Left ventricle myocardium inferior (tissue), 1 donor: Measurements from ENCODE around the gene GSE1. TPM values are rescaled to one million over a fixed set of nuclear protein-coding genes. Genes with fewer than 3 reads are reported as not detected.

Source experiments
- DNase-seq: peaks from one replicate; pipeline ENCODE4 v3.0.0-alpha.2; 2020
- H3K27ac ChIP-seq: fragments of 200-600 bp; replicated peaks from 2 replicates; pipeline ENCODE4 v1.8.0; 2021
- H3K27me3 ChIP-seq: fragments of 200-600 bp; 2 replicates; pipeline ENCODE4 v1.8.0; 2021; ENCODE audit warnings: low read depth
- H3K36me3 ChIP-seq: fragments of 200-600 bp; 2 replicates; pipeline ENCODE4 v1.8.0; 2021
- H3K4me1 ChIP-seq: fragments of 200-600 bp; 2 replicates; pipeline ENCODE4 v1.8.0; 2021
- H3K4me3 ChIP-seq: fragments of 200-600 bp; 2 replicates; pipeline ENCODE4 v1.8.0; 2021; ENCODE audit warnings: mild to moderate bottlenecking, moderate library complexity
- H3K9me3 ChIP-seq: fragments of 200-600 bp; replicated peaks from 2 replicates; pipeline ENCODE4 v1.8.0; 2021
- intact Hi-C: fragments of 100-400 bp; cut with micrococcal nuclease; formaldehyde crosslinking; loops from one replicate; pipeline ENCODE4 v1.11.0; 2022
- total RNA-seq: library from RNA; stranded (reverse); fragmentation: NEBNext Ultra II Directional; extraction: Animal tissue kit (Norgen Biotek cat#: 25700); gene quantifications from one replicate; pipeline ENCODE4 v1.2.1, GENCODE V29; 2021
- TF ChIP-seq, protein P1 (sequence below): fragments of 200-600 bp; IDR thresholded peaks from 2 replicates; pipeline ENCODE4 v1.8.0; 2021; ENCODE audit warnings: antibody characterized with exemption, mild to moderate bottlenecking, borderline replicate concordance
- donor health status: DM: no; HTN: yes; CAD: no; lungs with severe emphysema.

GSE1 gene
- total RNA-seq, 1 donor from 2014 or later, result 34.2 TPM

DNA sequence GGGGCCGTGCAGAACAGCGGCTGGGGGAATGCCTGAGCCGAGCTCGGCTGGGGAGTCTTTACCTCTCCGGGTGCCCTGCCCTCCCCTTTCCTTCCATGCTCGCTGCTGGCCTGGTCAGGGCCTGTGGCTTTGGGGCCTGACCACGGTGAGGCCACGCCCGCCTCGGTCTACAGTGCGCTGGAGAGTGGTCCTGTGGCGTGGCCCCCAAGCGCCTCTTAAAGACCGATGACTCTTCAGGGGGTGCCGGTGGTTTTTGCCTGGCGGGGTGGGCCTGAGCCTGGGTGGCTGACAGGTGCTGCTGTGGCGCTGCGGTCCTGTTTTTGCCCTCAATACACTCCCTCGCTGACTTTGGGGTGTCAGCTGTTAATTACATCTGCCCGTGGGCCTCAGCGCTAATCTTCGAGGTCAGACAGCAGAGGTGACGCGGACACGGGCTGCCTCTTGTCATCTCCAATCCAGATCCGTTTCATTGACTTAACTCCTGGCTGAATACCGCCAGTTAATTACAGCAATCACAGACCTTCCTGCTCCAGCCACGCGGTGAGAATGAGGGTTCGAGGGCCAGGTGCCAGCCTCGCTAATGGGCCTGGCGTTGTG lies 29.7 kb downstream of the GSE1 start:
- no peak overlapping the region for H3K4me3 ChIP-seq
- H3K27ac ChIP-seq, result no peak overlapping the region
- H3K9me3 ChIP-seq, result no peaks in the 10 kb centered on the region
- intact Hi-C loops, result no loop called here
- DNase-seq, result no peak
- no peaks in the 10 kb centered on the region for H3K36me3 ChIP-seq
- TF ChIP-seq, protein P1, sequence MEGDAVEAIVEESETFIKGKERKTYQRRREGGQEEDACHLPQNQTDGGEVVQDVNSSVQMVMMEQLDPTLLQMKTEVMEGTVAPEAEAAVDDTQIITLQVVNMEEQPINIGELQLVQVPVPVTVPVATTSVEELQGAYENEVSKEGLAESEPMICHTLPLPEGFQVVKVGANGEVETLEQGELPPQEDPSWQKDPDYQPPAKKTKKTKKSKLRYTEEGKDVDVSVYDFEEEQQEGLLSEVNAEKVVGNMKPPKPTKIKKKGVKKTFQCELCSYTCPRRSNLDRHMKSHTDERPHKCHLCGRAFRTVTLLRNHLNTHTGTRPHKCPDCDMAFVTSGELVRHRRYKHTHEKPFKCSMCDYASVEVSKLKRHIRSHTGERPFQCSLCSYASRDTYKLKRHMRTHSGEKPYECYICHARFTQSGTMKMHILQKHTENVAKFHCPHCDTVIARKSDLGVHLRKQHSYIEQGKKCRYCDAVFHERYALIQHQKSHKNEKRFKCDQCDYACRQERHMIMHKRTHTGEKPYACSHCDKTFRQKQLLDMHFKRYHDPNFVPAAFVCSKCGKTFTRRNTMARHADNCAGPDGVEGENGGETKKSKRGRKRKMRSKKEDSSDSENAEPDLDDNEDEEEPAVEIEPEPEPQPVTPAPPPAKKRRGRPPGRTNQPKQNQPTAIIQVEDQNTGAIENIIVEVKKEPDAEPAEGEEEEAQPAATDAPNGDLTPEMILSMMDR, result no peak
- no peaks in the 10 kb centered on the region for H3K27me3 ChIP-seq
- H3K4me1 ChIP-seq, result peaks cover 64% of the 10 kb centered on the region

DNA sequence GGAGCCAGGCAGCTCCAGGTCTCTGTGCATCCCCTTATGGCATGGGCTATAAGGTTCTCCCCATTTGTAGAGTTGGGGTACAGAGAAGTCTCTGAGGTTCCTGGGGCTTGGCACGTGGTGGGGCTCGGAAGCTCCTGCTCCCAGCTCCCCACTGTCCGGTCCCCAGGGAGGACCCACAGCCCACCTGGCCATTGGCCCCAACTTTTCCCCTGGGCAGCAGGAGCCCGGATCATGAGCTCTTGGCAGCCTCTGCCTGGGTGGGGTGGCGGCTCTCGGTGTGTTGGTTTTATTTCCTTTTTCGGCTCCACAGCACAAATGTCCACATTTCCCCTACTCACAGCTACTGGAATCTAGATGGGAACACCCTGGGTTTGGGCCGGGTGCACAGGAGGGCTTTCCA lies 30.5 kb downstream of the GSE1 start:
- TF ChIP-seq, protein P1, result no peak
- H3K27ac ChIP-seq, result no peak overlapping the region
- no peak for DNase-seq
- intact Hi-C loops, result no loop called here
- H3K4me1 ChIP-seq, result peaks cover 57% of the 10 kb centered on the region
- H3K27me3 ChIP-seq, result no peaks in the 10 kb centered on the region
- H3K4me3 ChIP-seq, result no peak overlapping the region
- peaks cover 7% of the 10 kb centered on the region for H3K36me3 ChIP-seq
- H3K9me3 ChIP-seq, result no peaks in the 10 kb centered on the region

DNA sequence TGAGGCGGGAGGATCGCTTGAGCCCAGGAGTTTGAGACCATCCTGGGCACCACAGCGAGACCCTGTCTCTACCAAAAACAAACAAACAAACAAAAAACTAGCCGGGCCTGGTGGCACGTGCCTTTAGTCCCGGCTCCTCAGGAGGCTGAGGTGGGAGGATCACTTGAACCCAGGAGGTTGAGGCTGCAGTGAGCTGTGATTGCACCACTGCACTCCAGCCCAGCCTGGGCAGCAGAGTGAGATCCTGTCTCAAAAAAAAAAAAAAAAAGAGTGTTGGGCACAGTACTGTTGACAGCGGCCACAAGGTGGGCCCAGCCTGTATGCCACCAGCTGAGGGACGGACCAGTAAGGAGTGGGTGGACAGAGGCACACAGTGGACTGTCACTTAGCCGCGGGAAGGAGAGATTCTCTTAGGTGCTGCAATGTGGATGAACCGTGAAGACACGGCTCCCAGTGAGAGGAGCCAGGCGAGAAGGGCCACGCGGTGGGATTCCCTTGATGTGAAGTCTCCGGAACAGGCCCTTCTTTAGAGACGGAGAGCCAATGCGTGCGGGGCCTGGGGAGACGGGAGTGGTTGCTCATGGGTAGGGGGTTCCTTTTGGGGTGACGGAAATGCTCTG lies 31.1 kb downstream of the GSE1 start:
- intact Hi-C loops, result no loop called here
- Histone ChIP-seq H3K27me3 (no peaks in the 10 kb centered on the region), H3K27ac (no peak overlapping the region), H3K4me1 (peaks cover 51% of the 10 kb centered on the region), H3K9me3 (no peaks in the 10 kb centered on the region), H3K4me3 (no peak overlapping the region), H3K36me3 (peaks cover 11% of the 10 kb centered on the region)
- DNase-seq, result no peak
- TF ChIP-seq, protein P1, result no peak

DNA sequence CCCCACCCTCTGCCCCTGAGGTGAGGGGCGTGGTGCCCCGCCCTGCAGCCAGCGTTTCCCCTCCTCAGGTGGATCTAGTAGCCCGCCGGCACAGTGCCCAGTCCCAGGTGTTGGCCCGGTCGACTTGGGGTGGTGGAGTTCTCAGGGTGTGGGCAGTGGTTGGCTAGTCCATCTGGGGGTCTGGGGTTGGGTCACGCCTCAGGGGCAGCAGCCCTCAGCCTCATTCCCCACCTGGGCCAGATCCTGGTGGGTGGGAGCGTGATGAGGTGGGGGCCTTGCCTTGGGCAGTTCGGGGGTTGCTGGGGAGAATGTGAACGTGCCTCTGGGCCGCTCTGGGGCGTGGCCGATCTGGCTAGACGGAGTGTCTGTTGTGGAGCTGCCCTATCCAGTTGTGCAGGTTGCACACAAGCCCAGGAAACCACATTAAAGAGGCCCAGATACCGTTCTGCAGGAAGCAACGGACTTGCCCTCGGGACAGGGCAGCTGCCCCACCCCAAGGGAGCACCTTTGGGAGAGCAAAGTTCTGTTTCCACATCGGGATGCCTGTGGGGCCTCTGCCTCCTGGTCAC lies 32.0 kb downstream of the GSE1 start:
- Histone ChIP-seq H3K9me3 (no peaks in the 10 kb centered on the region), H3K4me1 (peaks cover 42% of the 10 kb centered on the region), H3K4me3 (no peak overlapping the region), H3K36me3 (peaks cover 11% of the 10 kb centered on the region), H3K27me3 (no peaks in the 10 kb centered on the region), H3K27ac (no peak overlapping the region)
- TF ChIP-seq, protein P1, result no peak
- intact Hi-C loops, result no loop called here
- no peak for DNase-seq

DNA sequence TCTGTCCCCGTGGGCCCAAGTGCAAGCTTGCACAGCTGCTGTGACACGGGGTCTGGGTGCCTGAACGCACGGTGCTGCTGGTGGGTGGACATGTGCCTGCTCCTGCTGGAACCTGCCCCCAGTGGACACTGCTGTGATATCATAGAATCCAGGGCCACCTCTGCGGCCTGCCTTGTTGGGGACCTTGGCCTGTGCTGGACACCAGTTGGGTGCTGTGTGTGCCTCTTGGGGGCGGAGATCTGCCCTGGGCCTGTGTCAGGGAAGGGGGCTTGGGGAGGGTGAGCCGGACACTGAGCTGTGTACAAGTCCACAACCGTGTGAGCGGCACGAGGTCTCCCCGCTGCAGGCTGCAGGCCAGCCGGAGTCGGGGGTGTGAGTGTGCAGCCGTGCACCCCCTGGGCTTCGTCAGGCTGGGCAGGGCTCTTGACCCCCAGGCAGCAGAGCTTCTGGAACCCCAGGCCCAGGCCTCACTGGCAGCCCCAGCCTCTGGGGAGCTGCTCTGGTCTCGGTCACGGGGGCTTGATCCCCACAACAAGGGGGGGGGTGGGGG lies 33.3 kb downstream of the GSE1 start:
- intact Hi-C loops, result no loop called here
- TF ChIP-seq, protein P1, result no peak
- H3K36me3 ChIP-seq, result peaks cover 11% of the 10 kb centered on the region
- DNase-seq, result no peak
- H3K27me3 ChIP-seq, result no peaks in the 10 kb centered on the region
- no peaks in the 10 kb centered on the region for H3K9me3 ChIP-seq
- no peak overlapping the region for H3K4me3 ChIP-seq
- H3K4me1 ChIP-seq, result peaks cover 39% of the 10 kb centered on the region
- no peak overlapping the region for H3K27ac ChIP-seq
